IPS-11a (cell line): ENCODE results near the gene KRTAP3-3.

Source experiments
- H3K4me3 ChIP-seq: one replicate; pipeline ENCODE4 v1.5.1; 2013; ENCODE audit warnings: low read depth, low read length, control low read depth

KRTAP3-3 gene

GRCh38 chr17:40961591-40961990, 32.4 kb downstream of the KRTAP3-3 start:
- no peak overlapping the region for H3K4me3 ChIP-seq

- H3K4me3 ChIP-seq = no peak overlapping the region
Measured at GRCh38 chr17:40960144-40960543, 33.8 kb downstream of the KRTAP3-3 start.

DNA sequence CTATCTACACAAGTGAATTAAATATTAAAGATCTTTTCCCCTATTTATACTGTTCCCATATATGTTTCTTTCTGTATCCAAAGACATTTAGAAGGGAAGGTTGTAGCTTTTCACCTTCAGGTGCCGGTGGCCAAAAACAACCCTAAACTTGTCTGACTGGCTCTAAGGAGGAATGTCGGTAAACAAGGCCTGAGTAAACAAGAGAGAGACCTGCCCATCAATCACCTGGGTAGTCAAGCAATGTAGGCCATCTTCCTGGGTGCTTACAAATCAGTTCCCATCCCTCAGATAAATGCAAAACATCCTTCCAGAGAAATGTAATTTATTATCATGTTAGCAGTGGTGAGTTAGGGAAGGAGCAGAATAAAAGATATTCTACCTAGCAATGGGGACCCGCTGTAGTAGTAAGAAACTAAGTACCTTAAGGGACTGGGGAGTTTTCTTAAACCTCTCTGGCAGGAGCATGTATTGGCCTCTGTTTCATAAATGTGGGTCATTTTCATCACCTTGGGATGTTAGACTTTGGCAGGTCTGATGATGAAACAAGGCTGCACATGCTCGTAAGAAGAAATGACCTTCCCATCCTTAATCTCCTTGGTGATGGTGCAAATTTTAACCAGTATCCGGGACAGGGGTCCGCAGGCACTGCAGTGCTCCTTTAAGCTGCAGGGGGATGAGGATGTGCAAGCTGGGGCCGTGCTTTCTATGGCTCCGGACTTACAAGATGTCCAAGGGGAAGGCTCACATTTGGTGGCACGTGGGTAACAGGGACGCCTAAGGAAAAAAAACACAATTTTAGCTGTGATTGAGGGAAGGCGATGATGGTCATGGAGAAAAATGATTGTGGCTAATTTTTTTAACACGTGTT, 35.6 kb downstream of the KRTAP3-3 start:
- no peak overlapping the region for H3K4me3 ChIP-seq

- H3K4me3 ChIP-seq = no peak overlapping the region
Measured at GRCh38 chr17:40956401-40957254, 37.3 kb downstream of the KRTAP3-3 start.

- H3K4me3 ChIP-seq = no peak overlapping the region
Measured at GRCh38 chr17:40953881-40954280, 40.1 kb downstream of the KRTAP3-3 start.

- no peak overlapping the region for H3K4me3 ChIP-seq
Measured at GRCh38 chr17:40952661-40953060, 41.3 kb downstream of the KRTAP3-3 start.

DNA sequence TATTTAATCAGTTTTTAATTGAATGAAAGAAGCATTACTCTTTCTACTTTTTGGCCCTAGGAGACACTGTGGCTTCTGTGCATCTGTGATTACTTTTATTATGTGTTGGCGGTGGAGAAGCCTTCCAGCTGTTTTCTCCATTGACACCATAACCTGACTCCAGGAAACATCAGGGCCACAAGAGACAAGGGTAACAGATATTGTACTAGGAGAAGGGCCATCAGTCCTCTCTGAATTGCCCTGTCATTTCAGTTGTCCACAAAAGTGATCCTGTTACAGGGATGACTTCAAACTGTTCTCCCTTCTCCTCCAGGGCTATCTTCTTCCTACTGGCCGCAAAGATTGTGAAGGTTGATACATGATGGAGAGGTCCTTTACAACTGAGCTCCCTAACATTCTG, 41.8 kb downstream of the KRTAP3-3 start:
- no peak overlapping the region for H3K4me3 ChIP-seq

- H3K4me3 ChIP-seq = no peak overlapping the region
Measured at GRCh38 chr17:40951011-40951622, 42.8 kb downstream of the KRTAP3-3 start.

GRCh38 chr17:40950176-40950575, 43.8 kb downstream of the KRTAP3-3 start:
- H3K4me3 ChIP-seq = no peak overlapping the region

- H3K4me3 ChIP-seq = no peak overlapping the region
Measured at GRCh38 chr17:40949418-40949817, 44.5 kb downstream of the KRTAP3-3 start.

DNA sequence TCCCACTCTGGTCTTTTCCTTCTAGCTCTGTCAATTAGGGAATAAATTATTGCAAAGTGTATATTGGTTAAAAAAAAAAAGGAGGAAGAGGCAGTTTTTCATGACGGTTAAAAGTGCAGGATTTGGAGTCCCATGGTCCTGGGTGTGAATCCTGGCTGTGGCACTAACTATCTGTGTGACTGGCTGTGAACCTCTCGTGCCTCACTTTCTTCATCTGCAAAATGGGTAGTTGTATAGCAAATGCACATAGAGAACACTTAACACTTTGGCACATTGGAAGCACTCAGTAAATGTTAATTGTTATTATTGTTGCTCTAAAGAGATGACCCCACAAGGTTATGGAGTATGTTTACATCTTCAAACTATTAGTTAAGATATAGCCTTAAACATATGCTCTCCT, 46.0 kb downstream of the KRTAP3-3 start:
- H3K4me3 ChIP-seq = no peak overlapping the region

GRCh38 chr17:40945414-40945813, 48.5 kb downstream of the KRTAP3-3 start:
- H3K4me3 ChIP-seq = no peak overlapping the region

DNA sequence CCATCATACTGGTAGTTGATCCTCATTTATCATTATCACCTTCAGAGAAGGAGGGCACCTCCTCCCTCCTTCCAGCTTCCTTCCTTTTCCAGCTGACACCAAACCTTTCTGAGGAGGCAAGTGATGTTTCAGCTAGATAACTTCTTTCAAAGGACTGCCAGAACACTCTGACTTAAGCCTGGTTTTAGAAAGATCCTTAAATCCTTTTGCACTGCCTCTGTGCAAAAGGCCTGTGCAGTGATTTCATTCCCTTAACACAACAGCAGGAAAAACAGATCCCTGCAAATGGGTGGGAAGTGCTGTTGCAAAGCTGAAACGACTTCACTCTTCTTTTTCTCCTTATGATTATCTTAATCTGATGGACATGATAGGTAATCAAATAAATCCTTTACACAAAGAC, 49.4 kb downstream of the KRTAP3-3 start:
- H3K4me3 ChIP-seq = no peak overlapping the region
